ENCODE measurements around the gene MAT2A.
"Not testable (repeated sequence)": the region's sequence is repeated elsewhere in the genome, so short reads cannot be mapped to it uniquely, and the experiment has no call there.

MAT2A gene

DNA sequence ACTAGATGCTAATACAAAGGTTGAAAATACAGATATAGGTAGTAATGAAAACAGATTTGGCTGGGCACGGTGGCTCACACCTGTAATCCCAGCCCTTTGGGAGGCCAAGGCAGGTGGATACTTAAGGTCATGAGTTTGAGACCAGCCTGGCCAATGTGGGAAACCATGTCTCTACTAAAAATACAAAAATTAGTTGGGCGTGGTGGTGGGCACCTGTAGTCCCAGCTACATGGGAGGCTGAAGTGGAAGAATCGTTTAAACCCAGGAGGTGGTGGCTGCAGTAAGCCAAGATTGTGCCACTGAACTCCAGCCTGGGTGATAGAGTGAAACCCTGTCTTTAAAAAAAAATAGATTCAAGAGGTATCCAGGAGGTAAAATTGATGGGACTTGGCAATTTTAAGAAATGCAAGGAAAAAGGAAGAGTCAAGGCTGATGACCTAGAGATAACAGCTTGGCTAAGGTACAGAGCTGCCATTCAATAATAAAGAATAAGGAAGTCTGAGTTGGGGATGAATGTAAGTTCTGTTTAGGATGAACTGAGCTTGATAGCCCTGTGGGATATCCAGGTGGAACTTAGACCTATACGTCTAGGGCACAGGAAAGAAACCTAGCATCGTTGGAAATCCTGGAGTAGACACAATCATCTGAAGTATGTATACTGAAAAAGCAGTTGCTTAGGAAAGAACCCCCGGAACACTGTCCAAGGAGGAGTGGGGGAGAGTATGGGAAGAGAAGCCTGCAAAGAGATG, 9.1 kb downstream of the MAT2A start:
- DNase-seq: no peak

- no peak for DNase-seq
These were observed 9.6 kb downstream of the MAT2A start for GRCh38 chr2:85548608-85548900.

DNA sequence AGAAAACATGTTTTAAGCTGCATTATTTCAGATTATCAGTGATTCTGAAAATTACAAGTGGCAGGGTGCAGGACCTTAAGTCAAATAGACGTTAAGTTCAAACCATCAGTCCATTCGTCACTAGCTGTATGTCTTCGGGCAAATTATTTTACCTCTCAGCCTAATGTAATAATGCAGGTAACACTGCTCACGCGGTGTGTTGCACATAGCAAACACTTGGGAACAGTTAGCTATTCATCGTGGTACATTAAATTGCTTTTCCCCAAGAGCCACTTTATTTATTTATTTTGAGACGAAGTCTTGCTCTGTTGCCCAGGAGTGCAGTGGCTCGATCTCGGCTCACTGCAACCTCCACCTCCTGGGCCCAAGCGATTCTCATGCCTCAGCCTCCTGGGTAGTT, 10.1 kb downstream of the MAT2A start:
- DNase-seq: no peak

GRCh38 chr2:85549826-85550225, 10.9 kb downstream of the MAT2A start:
- no peak for DNase-seq

DNA sequence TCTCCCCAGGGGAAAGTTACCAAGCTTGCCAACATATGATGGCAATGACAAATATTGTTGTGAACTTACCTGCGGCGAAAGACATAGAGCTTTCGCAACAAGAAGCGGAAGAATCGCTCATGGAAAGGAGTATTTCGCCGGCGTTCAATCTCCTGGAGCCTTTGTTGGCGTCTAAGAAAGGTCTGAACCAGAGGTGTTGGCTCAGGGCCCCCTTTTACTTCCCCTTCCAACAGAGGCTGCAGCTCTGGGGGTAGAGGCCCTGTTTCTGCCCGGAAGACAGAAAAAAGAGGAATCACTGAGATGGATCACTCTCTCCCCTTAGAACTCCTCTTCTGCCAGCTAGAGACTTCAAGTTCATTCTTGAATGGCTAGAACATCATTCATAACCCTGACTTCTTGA, 11.5 kb downstream of the MAT2A start:
- no peak for DNase-seq

GRCh38 chr2:85551698-85552678, 13.0 kb downstream of the MAT2A start:
- DNase-seq: peak; percentile 78 to 84

GRCh38 chr2:85553184-85553583, 14.2 kb downstream of the MAT2A start:
- no peak for DNase-seq

DNA sequence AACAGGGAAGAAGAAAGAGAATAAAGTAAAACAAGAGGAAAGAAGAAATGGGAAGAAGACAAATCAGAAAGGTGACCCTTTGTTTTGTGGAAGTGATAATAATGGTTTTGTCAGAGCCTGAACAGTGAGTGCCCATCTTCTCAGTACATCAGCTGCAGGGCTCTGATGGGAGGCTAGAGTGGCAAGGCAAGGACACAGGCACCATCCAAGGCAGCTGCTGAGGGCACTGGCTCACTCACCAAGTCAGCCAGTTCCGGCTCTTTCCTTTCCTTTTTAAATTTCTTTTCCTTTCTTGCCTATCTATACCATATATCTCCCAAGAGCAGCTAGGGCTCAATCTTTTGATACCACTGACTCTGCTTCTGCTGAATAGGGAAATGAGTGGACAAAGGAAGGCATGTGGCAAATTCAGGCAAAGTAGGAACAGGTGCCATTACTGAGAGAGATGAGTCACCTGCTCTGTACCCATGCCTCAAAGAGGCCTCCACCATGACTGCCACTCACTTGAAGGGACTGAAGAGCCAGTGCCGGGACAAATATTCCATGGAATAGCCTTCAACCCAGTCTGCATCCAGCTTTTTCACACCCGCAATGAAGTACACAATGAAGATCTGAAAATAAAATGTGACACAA, 16.1 kb downstream of the MAT2A start:
- no peak for DNase-seq

DNA sequence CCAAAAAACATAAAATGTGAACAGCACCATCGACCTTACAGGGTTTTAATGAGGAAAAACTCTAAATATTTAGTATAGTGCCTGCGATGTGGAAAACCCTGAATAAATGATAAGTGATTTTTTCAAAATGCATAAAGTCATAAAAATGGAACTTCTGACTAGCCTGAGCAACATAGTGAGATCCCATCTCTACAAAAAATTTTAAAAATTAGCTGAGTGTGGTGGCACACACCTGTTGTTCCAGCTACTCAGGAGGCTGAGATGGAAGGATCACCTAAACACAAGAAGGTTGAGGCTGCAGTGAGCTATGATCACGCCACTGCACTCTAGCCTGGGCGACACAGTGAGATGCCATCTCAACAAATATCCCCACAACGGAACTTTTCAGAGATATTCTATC, 18.2 kb downstream of the MAT2A start:
- no peak for DNase-seq

DNA sequence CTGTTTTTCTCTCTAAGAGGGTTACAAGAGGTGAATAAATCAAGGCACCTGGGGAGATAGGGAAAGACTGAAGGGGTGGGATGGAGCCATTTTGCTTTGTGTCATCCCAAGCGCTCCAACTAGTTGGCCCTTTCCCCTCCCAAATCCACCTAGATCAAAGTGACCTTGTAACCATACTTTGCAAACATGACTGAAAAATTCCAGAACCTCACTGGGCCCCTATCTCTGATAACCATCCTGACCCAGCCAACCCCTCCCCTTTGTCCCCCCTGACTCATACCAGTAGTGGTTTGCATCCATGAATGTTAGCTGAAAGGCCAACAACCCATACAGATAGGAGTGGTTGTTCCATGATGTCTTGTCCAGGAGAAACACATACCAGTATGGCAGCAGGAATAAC, 19.2 kb downstream of the MAT2A start:
- DNase-seq: no peak

DNA sequence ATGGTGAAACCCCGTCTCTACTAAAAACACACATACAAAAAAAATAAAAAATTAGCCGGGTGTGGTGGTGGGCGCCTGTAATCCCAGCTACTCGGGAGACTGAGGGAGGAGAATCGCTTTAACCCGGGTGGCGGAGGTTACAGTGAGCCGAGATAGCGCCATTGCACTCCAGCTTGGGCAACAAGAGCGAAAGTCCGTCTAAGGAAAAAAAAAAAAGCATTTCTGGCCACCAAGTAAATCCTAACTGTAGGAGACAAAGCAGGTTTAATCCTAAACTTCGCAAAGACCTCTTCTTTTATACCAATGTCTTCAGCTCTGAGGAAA, 21.4 kb downstream of the MAT2A start:
- not testable (repeated sequence) for DNase-seq

DNA sequence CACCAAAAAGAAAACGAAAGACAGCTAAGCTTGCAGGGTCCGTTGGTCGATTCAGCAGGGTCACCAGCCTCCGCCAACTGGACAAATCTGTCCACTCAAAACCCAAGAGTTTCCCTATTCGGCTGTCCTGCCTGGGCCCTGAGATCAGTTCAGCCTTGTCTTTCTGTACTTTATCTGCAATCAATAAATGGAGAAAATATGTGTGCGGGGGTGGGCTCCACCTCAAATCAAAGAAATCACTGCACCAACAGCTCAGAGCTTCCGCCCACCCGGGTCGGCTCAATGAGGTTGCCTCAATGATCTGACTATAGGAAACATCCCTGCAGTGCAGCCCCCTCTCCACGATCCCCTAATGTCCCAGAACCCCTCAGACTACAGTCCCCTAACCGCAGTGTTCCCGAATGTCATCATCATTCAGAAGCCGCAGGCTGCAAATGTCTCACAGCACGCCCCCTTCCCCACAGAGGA, 21.9 kb downstream of the MAT2A start:
- DNase-seq: peak in 1 of 2 experiments; percentile 51

DNA sequence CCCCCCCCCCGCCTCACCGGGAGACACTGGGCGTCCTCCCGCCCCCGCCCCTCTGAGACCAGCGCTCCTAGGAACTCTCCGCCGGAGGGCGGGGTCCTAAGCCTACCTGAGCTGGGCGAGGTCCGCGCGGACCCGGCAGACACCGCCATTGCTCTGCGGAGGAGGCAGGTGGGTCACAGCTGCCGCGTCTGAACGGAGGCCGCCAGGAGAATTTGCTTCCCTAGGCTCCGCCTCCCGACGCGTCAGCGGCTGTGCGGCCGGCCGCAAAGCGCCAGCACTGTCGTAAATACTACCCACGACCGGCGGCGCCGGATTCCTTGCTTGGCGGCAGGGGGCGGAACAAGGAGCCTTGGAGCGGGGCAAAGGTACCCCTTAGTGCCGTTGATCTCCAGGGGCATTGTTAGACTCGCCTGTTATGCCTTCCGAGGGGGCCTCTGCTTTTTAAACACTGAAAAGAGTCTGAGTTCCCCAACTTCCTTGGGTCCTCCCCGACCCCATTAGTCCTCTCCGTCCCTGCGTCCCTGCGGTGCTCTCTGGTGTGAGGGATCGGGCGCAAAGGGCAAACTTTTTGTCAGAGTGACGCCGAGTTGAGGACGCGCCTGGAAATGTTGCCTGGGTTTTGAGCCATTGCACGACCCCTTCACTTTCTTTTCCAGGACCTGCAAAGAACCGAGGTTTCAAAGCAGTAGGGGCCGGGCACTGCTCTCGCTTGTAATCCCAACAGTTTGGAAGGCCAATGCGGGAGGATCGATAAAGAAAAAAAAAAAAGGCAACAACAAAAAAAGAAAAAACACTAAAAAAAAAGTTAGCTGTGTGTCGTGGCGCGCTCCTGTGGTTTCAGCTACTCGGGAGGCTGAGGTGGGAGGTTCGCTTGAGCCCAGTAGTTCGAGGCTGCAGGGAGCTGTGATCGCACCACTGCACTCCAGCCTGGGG, 22.6 kb downstream of the MAT2A start, which contains the start of gene GGCX:
TSS of gene GGCX (minus strand) at position 214 of the 933 bp plus-strand sequence. CDS start at position 149, 65 bp downstream.
- DNase-seq: peak; percentile 92 to 95

GRCh38 chr2:85564144-85564563, 25.2 kb downstream of the MAT2A start:
- DNase-seq: no peak

GRCh38 chr2:85566265-85566664, 27.3 kb downstream of the MAT2A start:
- DNase-seq: no peak

DNA sequence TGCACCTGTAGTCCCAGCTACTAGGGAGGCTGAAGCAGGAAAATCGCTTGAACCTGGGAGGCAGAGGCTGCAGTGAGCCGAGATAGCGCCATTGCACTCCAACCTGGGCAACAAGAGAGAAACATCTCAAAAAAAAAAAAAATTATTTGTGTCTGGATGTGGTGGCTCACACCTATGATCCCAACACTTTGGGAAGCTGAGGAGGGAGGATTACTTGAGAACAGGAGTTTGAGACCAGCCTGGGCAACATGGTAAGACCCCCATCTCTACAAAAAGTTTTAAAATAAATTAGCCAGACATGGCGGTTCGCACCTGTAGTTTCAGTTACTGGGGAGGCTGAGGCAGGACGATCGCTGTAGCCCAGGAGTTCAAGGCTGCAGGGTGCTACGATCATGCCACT, 36.8 kb downstream of the MAT2A start:
- DNase-seq: no peak

- DNase-seq: no peak
These were observed 38.1 kb downstream of the MAT2A start for GRCh38 chr2:85577063-85577385.

DNA sequence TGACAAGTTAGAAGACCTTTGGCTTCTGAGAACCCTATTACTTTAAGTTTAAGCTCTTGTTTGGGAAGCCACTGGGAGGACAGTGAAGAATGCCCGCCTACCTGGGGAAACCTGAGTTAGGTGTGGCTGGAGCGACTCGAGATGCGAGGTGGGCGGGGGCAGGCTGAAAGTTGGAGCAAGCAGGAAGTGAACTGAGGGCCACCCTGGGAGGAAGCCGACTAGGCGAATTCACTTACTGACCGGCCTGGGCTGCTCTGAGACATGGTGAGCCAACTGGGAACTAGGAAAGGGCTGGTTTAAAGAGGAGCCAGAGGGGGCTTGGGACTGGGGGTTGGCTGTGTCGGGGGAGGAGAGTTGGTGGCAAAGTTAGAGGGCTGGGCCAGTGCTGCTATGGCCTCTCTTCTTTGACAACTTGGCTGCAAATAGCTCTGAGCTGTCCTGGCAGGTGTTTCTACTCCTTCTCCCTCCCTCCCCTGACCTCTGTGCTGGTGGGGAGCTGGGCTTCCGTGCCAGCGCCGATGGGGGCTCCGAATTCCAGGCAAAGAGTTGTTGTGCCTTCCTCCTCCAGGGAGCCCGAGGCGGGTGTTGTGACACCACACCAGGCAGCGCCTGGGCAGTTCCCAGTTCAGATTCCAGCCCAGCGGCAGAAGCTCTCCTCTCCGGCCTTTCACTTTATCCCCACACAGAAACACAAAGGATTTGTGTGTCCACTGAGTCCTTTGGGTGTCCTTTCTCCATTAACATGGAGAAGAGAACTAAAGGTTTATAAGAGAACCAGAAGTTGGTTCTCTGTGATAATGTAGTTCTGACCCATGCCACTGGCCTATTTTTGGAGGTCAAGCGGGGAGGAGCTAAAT, 38.6 kb downstream of the MAT2A start, which contains the start of gene VAMP8:
TSS of gene VAMP8 (plus strand) at position 201 of the 857 bp plus-strand sequence. CDS start at position 262, 61 bp downstream.
- peak; percentile 60 for DNase-seq

- peak in 1 of 2 experiments; percentile 10 for DNase-seq
These were observed 39.5 kb downstream of the MAT2A start for GRCh38 chr2:85578243-85579180.

DNA sequence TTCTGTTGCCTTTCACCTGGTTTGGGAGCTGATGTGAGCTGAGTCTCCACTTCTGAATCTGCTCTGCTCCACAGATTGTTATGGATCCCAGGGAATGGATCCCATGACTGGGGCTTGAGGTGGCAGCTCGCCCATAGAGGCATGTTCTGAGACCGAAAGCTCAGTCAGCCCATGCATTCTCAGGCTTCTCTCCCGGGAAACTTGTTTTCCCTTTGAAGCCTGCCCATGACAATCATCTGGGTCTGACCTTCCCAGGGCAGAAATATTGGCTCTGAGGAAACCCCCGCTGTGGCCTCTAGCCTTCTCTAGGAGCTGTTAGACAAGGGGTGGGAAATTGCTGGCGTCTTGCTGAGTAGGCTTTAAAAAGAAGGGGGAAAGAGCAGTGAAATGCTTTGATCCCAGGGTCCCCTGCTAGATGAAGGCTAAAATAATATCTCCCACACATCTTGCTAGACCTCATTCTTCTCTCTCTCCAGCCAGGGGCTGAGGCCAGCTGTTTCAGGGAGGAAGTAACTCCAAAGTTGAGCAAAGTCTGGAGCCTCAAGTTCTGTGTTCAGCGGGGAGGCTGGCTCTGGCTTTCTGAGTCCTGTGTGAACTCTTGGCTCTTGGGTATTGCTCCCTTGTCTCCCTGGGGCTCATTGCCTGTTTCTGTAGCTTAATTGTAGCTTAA, 40.4 kb downstream of the MAT2A start:
- no peak for DNase-seq
